Small intestine (tissue), 7 donors: ENCODE data around the gene CHCHD3. TPM values are rescaled to one million over a fixed set of nuclear protein-coding genes. Genes with fewer than 3 reads are reported as not detected.
A peak's percentile ranks its signal among the peaks of the same experiment; 100 is the strongest.

Source experiments
- DNase-seq, 2 donors: peaks; one replicate each; pipeline versions ENCODE4 v3.0.0 to v3.0.0-alpha.2; 2013
- FAIRE-seq: peaks from 2 replicates; lab custom pipeline; 2012; peaks lifted over from hg19 to GRCh38; lab: Jason Lieb, UNC
- H3K27ac ChIP-seq, 3 donors: one replicate each; pipeline ENCODE4 v1.5.1; 2013; ENCODE audit warnings: low read length in 2 of 3, mild to moderate bottlenecking in 2 of 3, control low read depth in 1 of 3, inconsistent platforms in 1 of 3, low read depth in 1 of 3, moderate library complexity in 1 of 3
- H3K27me3 ChIP-seq, 3 donors: one replicate each; pipeline ENCODE4 v1.6.1; 2013; ENCODE audit warnings: low read length in 3 of 3, inconsistent platforms in 1 of 3; ENCODE audit not compliant: control insufficient read depth in 3 of 3, insufficient read depth in 3 of 3
- H3K36me3 ChIP-seq, 3 donors: one replicate each; pipeline ENCODE4 v1.6.1; 2013; ENCODE audit warnings: low read length in 3 of 3, inconsistent platforms in 1 of 3, low read depth in 1 of 3, mild to moderate bottlenecking in 1 of 3, moderate library complexity in 1 of 3; ENCODE audit not compliant: control insufficient read depth in 3 of 3, insufficient read depth in 2 of 3
- H3K4me1 ChIP-seq, 3 donors: one replicate each; pipeline ENCODE4 v1.6.1; 2013; ENCODE audit warnings: low read length in 2 of 3, inconsistent platforms in 1 of 3, low read depth in 1 of 3, mild to moderate bottlenecking in 1 of 3, moderate library complexity in 1 of 3; ENCODE audit not compliant: control insufficient read depth in 3 of 3, insufficient read depth in 2 of 3
- H3K4me3 ChIP-seq, 3 donors: one replicate each; pipeline ENCODE4 v1.5.1; 2013; ENCODE audit warnings: low read length in 3 of 3, control low read depth in 1 of 3, inconsistent platforms in 1 of 3, low read depth in 1 of 3, mild to moderate bottlenecking in 1 of 3, moderate library complexity in 1 of 3
- H3K9me3 ChIP-seq, 2 donors: one replicate each; pipeline ENCODE4 v1.6.1; 2013; ENCODE audit warnings: low read depth in 1 of 2, low read length in 1 of 2; ENCODE audit not compliant: control insufficient read depth in 2 of 2, insufficient read depth in 1 of 2
- WGBS, 3 donors: extraction: QIAGEN DNeasy Blood & Tissue Kit; methylation state at CpG; one replicate each; pipeline ENCODE4 v1.1.7; 2013; 5-methylcytosine and 5-hydroxymethylcytosine counted together
- polyA plus RNA-seq, 4 donors: library from polyadenylated mRNA; stranded (reverse) in 3 of 4; unstranded in 1 of 4; fragments of 200-250 nt in 3 of 4; fragments of 120-200 nt in 1 of 4; gene quantifications; one replicate each; pipeline versions ENCODE4 v1.2.1 to v1.2.3, GENCODE V29; 2013
- donor health status: healthy with polysubstance abuse.
- donor health status: control.
- donor health status: control.
- donor health status: Bipolar disorder and iron deficiency.
- donor health status: healthy.

The CHCHD3 gene
- polyA plus RNA-seq, 4 donors, result 53.5 to 98.6 (median 78.9) TPM

DNA sequence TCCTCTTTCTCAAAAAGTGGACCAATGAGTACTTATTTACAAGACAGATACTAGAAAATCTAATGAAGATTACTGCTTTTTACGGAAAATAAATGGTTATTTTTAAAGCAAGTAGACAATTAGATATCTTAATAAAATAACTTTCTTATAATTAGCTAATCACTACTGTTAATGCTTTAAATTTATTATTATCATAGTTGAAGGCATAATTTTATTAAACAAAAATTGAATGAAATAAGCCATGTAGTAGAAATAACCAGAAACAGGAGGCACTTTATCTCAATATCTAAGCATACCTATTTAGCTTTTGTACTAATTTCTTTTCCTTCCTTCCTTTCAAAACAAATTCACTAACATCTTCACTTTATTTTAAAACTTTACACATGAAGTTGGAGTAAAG lies 134.9 kb downstream of the CHCHD3 start:
- H3K9me3 ChIP-seq, result no peaks in the 10 kb centered on the region
- DNase-seq (no peak), FAIRE-seq (peak; percentile 62)
- H3K4me1 ChIP-seq, result no peaks in the 10 kb centered on the region
- H3K36me3 ChIP-seq, result peaks cover 0 to 2% (median 0%) of the 10 kb centered on the region in 3 donors
- WGBS, 3 donors, result 96 to 100% (median 97%) methylated on average over 1 of the region's 1 CpG
- no peaks in the 10 kb centered on the region for H3K27me3 ChIP-seq
- no peak overlapping the region for H3K4me3 ChIP-seq
- H3K27ac ChIP-seq, result no peak overlapping the region

DNA sequence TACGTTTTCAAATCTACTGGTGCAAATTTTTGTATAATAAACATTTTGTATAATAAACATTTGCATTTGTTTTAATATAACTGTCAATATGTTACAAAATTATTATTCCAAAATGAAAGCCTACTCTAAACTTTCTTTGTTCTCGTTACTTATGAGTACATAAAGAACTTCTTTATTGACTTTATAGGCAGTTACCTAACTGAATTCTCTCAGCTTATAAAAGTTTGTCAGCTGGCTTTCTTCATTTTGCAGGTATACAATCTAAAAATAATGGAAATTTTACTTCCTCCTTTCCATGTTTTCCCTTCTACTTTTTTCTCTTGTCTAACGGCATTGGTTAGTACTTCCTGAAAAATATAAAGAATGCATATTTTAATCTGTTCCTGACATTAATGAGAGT lies 137.1 kb downstream of the CHCHD3 start:
- no peak overlapping the region for H3K4me3 ChIP-seq
- H3K36me3 ChIP-seq, result peaks cover 0 to 2% (median 0%) of the 10 kb centered on the region in 3 donors
- WGBS, 3 donors, result 93 to 95% (median 95%) methylated on average over 3 of the region's 3 CpGs
- H3K9me3 ChIP-seq, result no peaks in the 10 kb centered on the region
- DNase-seq, result no peak
- H3K27ac ChIP-seq, result no peak overlapping the region
- H3K4me1 ChIP-seq, result no peaks in the 10 kb centered on the region
- H3K27me3 ChIP-seq, result no peaks in the 10 kb centered on the region
- no peak for FAIRE-seq

DNA sequence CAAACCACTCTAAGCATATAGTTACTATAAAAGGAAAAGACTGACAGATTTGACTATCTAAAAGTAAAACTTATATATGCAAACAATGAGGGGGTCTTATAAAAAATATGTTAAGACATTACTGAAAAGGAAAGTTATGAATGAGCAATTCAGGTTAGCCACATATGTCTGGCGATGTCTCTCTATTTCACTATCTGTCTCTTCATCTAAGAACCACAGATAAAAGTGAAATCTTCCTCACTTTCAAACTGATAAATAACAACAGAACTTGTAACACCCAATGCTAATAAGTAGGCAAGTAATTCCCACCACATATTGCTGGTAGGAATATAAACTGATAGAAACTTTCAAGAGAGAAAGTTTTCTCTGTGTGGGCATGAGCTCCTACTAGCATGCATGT lies 138.2 kb downstream of the CHCHD3 start:
- WGBS, 3 donors, result 67 to 96% (median 85%) methylated on average over 1 of the region's 1 CpG
- Histone ChIP-seq H3K27ac (no peak overlapping the region), H3K9me3 (no peaks in the 10 kb centered on the region), H3K36me3 (no peaks in the 10 kb centered on the region), H3K27me3 (no peaks in the 10 kb centered on the region), H3K4me1 (no peaks in the 10 kb centered on the region), H3K4me3 (no peak overlapping the region)
- peak; percentile 19 for FAIRE-seq
- DNase-seq, result no peak

DNA sequence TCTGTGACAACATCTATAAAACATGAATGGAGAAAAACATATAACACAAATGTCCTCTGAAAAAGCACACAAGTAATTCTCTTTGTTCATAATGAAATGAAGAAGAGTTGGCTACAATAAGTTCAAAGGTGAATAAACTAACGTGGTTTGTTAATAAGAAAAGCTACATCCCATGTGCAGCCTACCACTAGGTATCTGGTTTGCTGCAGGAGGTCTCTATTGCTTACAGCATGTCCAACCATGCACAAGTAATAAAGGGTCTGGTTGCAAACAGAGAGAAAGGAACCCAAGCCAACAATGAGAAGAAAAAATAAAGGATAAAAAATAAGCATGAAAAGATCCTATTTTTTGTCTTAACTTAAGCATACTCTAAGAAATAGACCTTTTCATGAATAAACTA lies 139.2 kb downstream of the CHCHD3 start:
- FAIRE-seq, result no peak

DNA sequence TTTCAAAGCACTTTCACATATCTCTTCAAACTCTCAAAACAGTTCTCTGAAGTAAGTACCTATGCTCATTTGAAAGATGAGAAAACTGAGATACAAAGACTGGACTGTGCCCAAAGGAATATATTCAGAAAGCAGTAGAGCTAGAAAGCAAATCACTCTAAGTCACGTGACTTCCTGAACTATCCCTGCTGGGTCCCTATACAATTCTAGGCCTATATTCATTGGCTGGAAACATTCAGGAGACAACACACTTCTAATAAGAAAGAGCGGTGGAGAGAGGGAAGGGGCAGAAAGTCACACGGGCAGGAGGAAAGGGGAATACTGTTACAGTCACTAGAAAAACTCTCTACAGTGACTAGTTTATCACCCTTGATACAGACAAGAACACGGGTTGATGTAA lies 140.0 kb downstream of the CHCHD3 start:
- no peak for FAIRE-seq

More for the DNA sequence above, 139.2 kb downstream of the CHCHD3 start:
- no peaks in the 10 kb centered on the region for H3K27me3 ChIP-seq
- H3K4me1 ChIP-seq, result no peaks in the 10 kb centered on the region
- no peak overlapping the region for H3K4me3 ChIP-seq
- no peak for DNase-seq
- 66 to 82% (median 76%) methylated on average over 1 of the region's 1 CpG for WGBS, 3 donors
- no peak overlapping the region for H3K27ac ChIP-seq
- H3K36me3 ChIP-seq, result no peaks in the 10 kb centered on the region
- H3K9me3 ChIP-seq, result no peaks in the 10 kb centered on the region

DNA sequence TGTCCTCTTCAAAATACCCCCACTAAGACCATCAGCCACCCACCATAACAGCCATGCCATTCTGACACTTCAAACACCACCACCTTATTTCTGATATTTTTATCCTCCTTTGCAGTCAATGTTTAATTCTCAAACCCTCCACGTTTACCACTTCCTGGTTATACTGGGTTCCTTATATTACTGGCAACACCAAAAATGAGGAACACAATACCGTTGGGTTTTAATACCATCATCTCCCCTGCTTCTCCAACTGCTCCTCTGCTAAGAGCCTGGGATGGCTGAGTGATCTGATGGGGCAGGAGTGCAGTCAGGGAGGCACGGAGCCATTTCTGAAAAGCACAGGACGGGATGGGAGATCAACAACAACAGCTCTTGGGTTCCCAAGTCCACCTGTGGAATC lies 140.5 kb downstream of the CHCHD3 start:
- no peak overlapping the region for H3K27ac ChIP-seq
- no peak for DNase-seq
- no peaks in the 10 kb centered on the region for H3K27me3 ChIP-seq
- no peaks in the 10 kb centered on the region for H3K4me1 ChIP-seq
- no peaks in the 10 kb centered on the region for H3K9me3 ChIP-seq
- 84 to 94% (median 85%) methylated on average over 4 of the region's 4 CpGs for WGBS, 3 donors
- H3K4me3 ChIP-seq, result no peak overlapping the region
- no peaks in the 10 kb centered on the region for H3K36me3 ChIP-seq
- FAIRE-seq, result no peak

More for the DNA sequence above, 140.0 kb downstream of the CHCHD3 start:
- DNase-seq, result no peak
- H3K36me3 ChIP-seq, result no peaks in the 10 kb centered on the region
- H3K9me3 ChIP-seq, result no peaks in the 10 kb centered on the region
- no peaks in the 10 kb centered on the region for H3K4me1 ChIP-seq
- H3K4me3 ChIP-seq, result no peak overlapping the region
- no peaks in the 10 kb centered on the region for H3K27me3 ChIP-seq
- no peak overlapping the region for H3K27ac ChIP-seq
- 94 to 96% (median 96%) methylated on average over 4 of the region's 4 CpGs for WGBS, 3 donors

DNA sequence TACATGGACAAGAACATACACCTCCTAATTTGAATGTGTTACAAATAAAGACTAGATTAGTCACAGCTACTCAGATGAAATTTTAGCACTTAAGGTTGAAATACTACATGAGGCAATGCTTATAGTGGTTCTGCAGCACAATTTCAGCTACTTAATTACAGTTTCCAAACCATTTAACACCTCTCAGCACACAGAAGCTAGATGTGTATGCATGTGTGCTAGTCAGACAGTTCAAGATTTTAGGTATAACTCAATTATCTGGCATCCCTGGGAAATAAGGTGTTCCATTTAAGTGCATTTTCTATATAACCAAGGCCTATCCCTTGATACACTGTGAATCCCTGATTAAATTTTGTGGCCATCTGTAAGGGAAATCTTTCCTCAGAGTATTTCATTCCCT lies 141.8 kb downstream of the CHCHD3 start:
- no peaks in the 10 kb centered on the region for H3K4me1 ChIP-seq
- no peak overlapping the region for H3K27ac ChIP-seq
- no peaks in the 10 kb centered on the region for H3K27me3 ChIP-seq
- DNase-seq, result no peak
- no peak for FAIRE-seq
- no peak overlapping the region for H3K4me3 ChIP-seq
- peaks cover 0 to 3% (median 0%) of the 10 kb centered on the region in 3 donors for H3K36me3 ChIP-seq
- H3K9me3 ChIP-seq, result peaks cover 0 to 7% of the 10 kb centered on the region in 2 donors

DNA sequence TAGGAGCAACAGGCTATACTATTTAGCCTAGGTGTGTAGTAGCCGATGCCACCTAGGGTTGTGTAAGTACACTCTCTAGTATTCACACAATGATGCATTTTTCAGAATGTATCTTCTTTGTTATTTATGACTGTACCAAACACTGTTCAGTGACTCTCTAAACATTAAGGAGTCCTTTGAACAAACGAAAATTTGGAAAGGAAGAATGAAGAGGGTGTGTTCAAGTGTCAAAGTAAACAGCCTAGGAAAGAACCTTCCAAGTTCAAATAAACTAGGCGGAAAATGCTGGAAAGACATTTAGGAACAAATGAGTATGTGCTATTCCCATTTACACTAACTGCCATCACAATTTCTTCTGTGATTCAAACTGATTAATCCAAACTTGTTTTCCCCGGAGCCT lies 142.4 kb downstream of the CHCHD3 start:
- no peaks in the 10 kb centered on the region for H3K4me1 ChIP-seq
- WGBS, 3 donors, result 72 to 82% (median 80%) methylated on average over 4 of the region's 4 CpGs
- peaks cover 0 to 7% of the 10 kb centered on the region in 2 donors for H3K9me3 ChIP-seq
- FAIRE-seq (no peak), DNase-seq (no peak)
- no peak overlapping the region for H3K4me3 ChIP-seq
- no peak overlapping the region for H3K27ac ChIP-seq
- peaks cover 0 to 3% (median 0%) of the 10 kb centered on the region in 3 donors for H3K36me3 ChIP-seq
- H3K27me3 ChIP-seq, result no peaks in the 10 kb centered on the region

DNA sequence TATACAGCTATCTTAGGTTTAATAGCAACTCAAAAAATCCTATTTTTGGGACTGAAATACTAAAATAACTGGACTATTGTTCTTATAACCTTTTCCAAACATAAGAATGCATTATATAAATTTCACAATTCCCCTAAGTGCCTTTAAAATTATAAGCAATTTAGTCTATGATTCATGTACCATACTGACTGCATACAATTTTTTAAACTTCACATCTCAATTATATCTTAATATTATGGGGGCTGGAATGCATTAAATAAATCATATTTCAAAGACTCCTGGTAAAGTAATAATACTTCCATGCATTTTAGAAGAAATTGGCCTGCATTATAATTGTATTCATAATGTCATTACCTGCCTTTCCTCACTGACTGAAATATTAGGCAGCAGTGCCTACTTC lies 144.6 kb downstream of the CHCHD3 start:
- DNase-seq, result no peak
- Histone ChIP-seq H3K9me3 (peaks cover 0 to 7% of the 10 kb centered on the region in 2 donors), H3K27me3 (no peaks in the 10 kb centered on the region), H3K4me3 (no peak overlapping the region), H3K4me1 (no peaks in the 10 kb centered on the region), H3K27ac (no peak overlapping the region), H3K36me3 (peaks cover 0 to 3% (median 0%) of the 10 kb centered on the region in 3 donors)
- no peak for FAIRE-seq
